SK-N-SH treated with all-trans-retinoic acid at 6 μM for 48 hours (cell line): ENCODE results near the gene COPS7A.
A peak's percentile ranks its signal among the peaks of the same experiment; 100 is the strongest.

Experiments used
- ATAC-seq: fragments of 200-7000 bp; cut with Tn5 transposase; 3 replicates; pipeline ENCODE4 v1.9.1; 2020; ENCODE audit warnings: mild to moderate bottlenecking, moderate library complexity
- ARNTL ChIP-seq: fragments of 450-650 bp; formaldehyde crosslinking; IDR thresholded peaks from 2 replicates; pipeline ENCODE4 v1.5.0; 2020; ENCODE audit warnings: low read depth, mild to moderate bottlenecking, moderate library complexity, borderline replicate concordance
- BACH2 ChIP-seq: fragments of 250-450 bp; sonication (Bioruptor Pico); IDR thresholded peaks from 2 replicates; pipeline ENCODE4 v1.9.0; 2021; ENCODE audit warnings: mild to moderate bottlenecking, borderline replicate concordance
- CREB5 ChIP-seq: fragments of 250-450 bp; sonication (Bioruptor Pico); IDR thresholded peaks from 2 replicates; pipeline ENCODE4 v1.5.1; 2020; ENCODE audit warnings: low read depth, mild to moderate bottlenecking, moderate library complexity
- CSRNP3 ChIP-seq: fragments of 250-450 bp; sonication (Bioruptor Pico); IDR thresholded peaks from 2 replicates; pipeline ENCODE4 v1.5.1; 2021; ENCODE audit warnings: mild to moderate bottlenecking, moderate library complexity
- ESRRG ChIP-seq: fragments of 250-450 bp; sonication (Bioruptor Pico); IDR thresholded peaks from 2 replicates; pipeline ENCODE4 v1.6.1; 2021; ENCODE audit warnings: mild to moderate bottlenecking
- GLIS3 ChIP-seq: fragments of 250-450 bp; sonication (Bioruptor Pico); IDR thresholded peaks from 2 replicates; pipeline ENCODE4 v1.5.0; 2020; ENCODE audit warnings: mild to moderate bottlenecking, moderate library complexity
- ISL1 ChIP-seq: fragments of 250-450 bp; sonication (Bioruptor Pico); IDR thresholded peaks from 2 replicates; pipeline ENCODE4 v2.1.2; 2022; ENCODE audit warnings: mild to moderate bottlenecking, moderate library complexity
- OSR1 ChIP-seq: fragments of 250-450 bp; sonication (Bioruptor Pico); IDR thresholded peaks from 2 replicates; pipeline ENCODE4 v1.8.0; 2022; ENCODE audit warnings: moderate library complexity, mild to moderate bottlenecking, inconsistent platforms
- PATZ1 ChIP-seq: fragments of 250-450 bp; sonication (Bioruptor Pico); IDR thresholded peaks from 2 replicates; pipeline ENCODE4 v1.8.0; 2020; ENCODE audit warnings: mild to moderate bottlenecking, moderate library complexity, borderline replicate concordance
- POU6F1 ChIP-seq: fragments of 250-450 bp; sonication (Bioruptor Pico); IDR thresholded peaks from 2 replicates; pipeline ENCODE4 v1.8.0; 2021; ENCODE audit warnings: low read depth, mild to moderate bottlenecking, moderate library complexity, borderline replicate concordance
- PPARA ChIP-seq: fragments of 250-450 bp; sonication (Bioruptor Pico); IDR thresholded peaks from 2 replicates; pipeline ENCODE4 v1.5.0; 2020; ENCODE audit warnings: mild to moderate bottlenecking, borderline replicate concordance
- RARB ChIP-seq: fragments of 250-450 bp; sonication (Bioruptor Pico); IDR thresholded peaks from 2 replicates; pipeline ENCODE4 v1.8.0; 2021; ENCODE audit warnings: mild to moderate bottlenecking, moderate library complexity
- SNAI2 ChIP-seq: fragments of 250-450 bp; sonication (Bioruptor Pico); IDR thresholded peaks from 2 replicates; pipeline ENCODE4 v1.5.0; 2020; ENCODE audit warnings: mild to moderate bottlenecking, moderate library complexity
- TCF4 ChIP-seq: fragments of 250-450 bp; sonication (Bioruptor Pico); IDR thresholded peaks from 2 replicates; pipeline ENCODE4 v1.8.0; 2021; ENCODE audit warnings: mild to moderate bottlenecking, moderate library complexity, borderline replicate concordance
- TOX ChIP-seq: fragments of 250-450 bp; sonication (Bioruptor Pico); IDR thresholded peaks from 2 replicates; pipeline ENCODE4 v1.8.0; 2021; ENCODE audit warnings: mild to moderate bottlenecking, moderate library complexity, borderline replicate concordance
- TSHZ2 ChIP-seq: fragments of 250-450 bp; sonication (Bioruptor Pico); IDR thresholded peaks from 2 replicates; pipeline ENCODE4 v1.5.0; 2020; ENCODE audit warnings: mild to moderate bottlenecking, moderate library complexity
- ZC3H10 ChIP-seq: fragments of 250-450 bp; sonication (Bioruptor Pico); IDR thresholded peaks from 2 replicates; pipeline ENCODE4 v1.5.1; 2021; ENCODE audit warnings: mild to moderate bottlenecking, moderate library complexity
- ZFP3 ChIP-seq: fragments of 250-450 bp; sonication (Bioruptor Pico); IDR thresholded peaks from 2 replicates; pipeline ENCODE4 v1.5.0; 2020; ENCODE audit warnings: mild to moderate bottlenecking, moderate library complexity
- ZFP30 ChIP-seq: fragments of 450-650 bp; formaldehyde crosslinking; IDR thresholded peaks from 2 replicates; pipeline ENCODE4 v1.5.0; 2022; ENCODE audit warnings: mild to moderate bottlenecking, moderate library complexity
- ZNF565 ChIP-seq: fragments of 450-650 bp; formaldehyde crosslinking; conservative IDR thresholded peaks from 2 replicates; pipeline ENCODE4 v1.5.0; 2020; ENCODE audit warnings: low read depth, mild to moderate bottlenecking, moderate library complexity
- ZNF70 ChIP-seq: fragments of 450-650 bp; formaldehyde crosslinking; IDR thresholded peaks from 2 replicates; pipeline ENCODE4 v1.5.0; 2020; ENCODE audit warnings: mild to moderate bottlenecking, moderate library complexity
- ZNF8 ChIP-seq: fragments of 450-650 bp; formaldehyde crosslinking; IDR thresholded peaks from 2 replicates; pipeline ENCODE4 v1.5.0; 2020; ENCODE audit warnings: mild to moderate bottlenecking, moderate library complexity

The COPS7A gene

GRCh38 chr12:6775185-6776174, 51.6 kb downstream of the COPS7A start:
- no peak for TF ChIP-seq TOX (CRISPR knock-in tag)
- TF ChIP-seq CSRNP3 (CRISPR knock-in tag), result no peak
- no peak for TF ChIP-seq ZNF70 (CRISPR knock-in tag)
- TF ChIP-seq ARNTL, result no peak
- TF ChIP-seq SNAI2 (CRISPR knock-in tag), result no peak
- no peak for TF ChIP-seq PATZ1
- no peak for TF ChIP-seq OSR1 (CRISPR knock-in tag)
- no peak for TF ChIP-seq ESRRG (CRISPR knock-in tag)
- TF ChIP-seq PPARA (CRISPR knock-in tag), result no peak
- no peak for TF ChIP-seq ZC3H10 (CRISPR knock-in tag)
- TF ChIP-seq TCF4 (CRISPR knock-in tag), result no peak
- TF ChIP-seq ISL1 (CRISPR knock-in tag), result no peak
- no peak for TF ChIP-seq ZNF8 (CRISPR knock-in tag)
- TF ChIP-seq ZNF565 (CRISPR knock-in tag), result no peak
- no peak for TF ChIP-seq POU6F1 (CRISPR knock-in tag)
- no peak for TF ChIP-seq ZFP3
- TF ChIP-seq TSHZ2 (CRISPR knock-in tag), result no peak
- TF ChIP-seq CREB5, result no peak
- no peak for ATAC-seq

- ATAC-seq, result no peak
- TF ChIP-seq RARB (CRISPR knock-in tag) (no peak), ZNF70 (CRISPR knock-in tag) (no peak), TCF4 (CRISPR knock-in tag) (no peak), TOX (CRISPR knock-in tag) (no peak), ISL1 (CRISPR knock-in tag) (no peak), BACH2 (CRISPR knock-in tag) (no peak)
These were observed 53.5 kb downstream of the COPS7A start for GRCh38 chr12:6777386-6777785.

- TF ChIP-seq GLIS3 (CRISPR knock-in tag), result no peak
- TF ChIP-seq OSR1 (CRISPR knock-in tag), result no peak
- no peak for TF ChIP-seq ISL1 (CRISPR knock-in tag)
- no peak for TF ChIP-seq ZC3H10 (CRISPR knock-in tag)
- TF ChIP-seq ZFP30 (CRISPR knock-in tag), result no peak
- no peak for TF ChIP-seq PATZ1
- no peak for TF ChIP-seq TSHZ2 (CRISPR knock-in tag)
- peak; percentile 24 for ATAC-seq
These were observed 54.3 kb downstream of the COPS7A start for GRCh38 chr12:6778217-6778573.
